Measurements from ENCODE around the gene PWP2.
"Not testable (repeated sequence)": the region's sequence is repeated elsewhere in the genome, so short reads cannot be mapped to it uniquely, and the experiment has no call there.

PWP2 gene

DNA sequence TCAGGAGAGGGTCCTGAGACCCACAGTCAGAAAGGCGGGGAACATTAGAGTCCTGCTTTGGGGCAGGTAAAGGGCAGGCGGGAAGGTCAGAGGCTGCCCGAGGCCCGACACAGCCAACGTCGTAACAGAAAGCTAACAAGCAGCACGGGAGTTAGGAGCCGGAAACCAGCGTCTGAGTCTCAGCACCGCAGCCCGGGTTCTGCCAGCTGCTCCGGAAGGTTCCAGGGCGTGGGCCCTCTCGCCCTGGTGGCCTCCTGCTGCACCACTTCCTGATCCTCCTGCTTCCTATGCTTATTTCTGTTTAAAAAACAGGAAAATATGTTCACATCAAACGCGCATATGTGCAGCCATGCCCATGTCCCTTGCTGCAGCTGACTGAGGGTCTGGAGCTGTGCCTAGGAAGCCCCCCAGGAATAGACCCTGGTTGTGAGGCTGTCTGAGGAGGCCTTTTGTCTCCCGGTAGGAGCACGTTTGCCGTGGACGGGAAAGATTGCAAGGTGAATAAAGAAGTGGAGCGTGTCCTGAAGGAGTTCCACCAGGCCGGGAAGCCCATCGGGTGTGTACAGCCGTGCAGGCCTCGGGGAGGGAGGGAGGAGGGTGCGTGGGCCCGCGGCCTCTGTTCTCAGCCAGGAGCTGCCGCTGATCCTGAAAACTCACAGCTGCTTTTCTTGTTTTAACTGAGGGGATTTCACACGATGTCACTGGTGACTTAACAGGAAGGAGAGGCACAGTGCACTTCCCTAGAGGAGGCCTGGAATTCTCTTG lies 32.8 kb downstream of the PWP2 start:
- not testable (repeated sequence) for DNase-seq

GRCh38 chr21:44140552-44140932 lies 33.3 kb downstream of the PWP2 start:
- not testable (repeated sequence) for DNase-seq

DNA sequence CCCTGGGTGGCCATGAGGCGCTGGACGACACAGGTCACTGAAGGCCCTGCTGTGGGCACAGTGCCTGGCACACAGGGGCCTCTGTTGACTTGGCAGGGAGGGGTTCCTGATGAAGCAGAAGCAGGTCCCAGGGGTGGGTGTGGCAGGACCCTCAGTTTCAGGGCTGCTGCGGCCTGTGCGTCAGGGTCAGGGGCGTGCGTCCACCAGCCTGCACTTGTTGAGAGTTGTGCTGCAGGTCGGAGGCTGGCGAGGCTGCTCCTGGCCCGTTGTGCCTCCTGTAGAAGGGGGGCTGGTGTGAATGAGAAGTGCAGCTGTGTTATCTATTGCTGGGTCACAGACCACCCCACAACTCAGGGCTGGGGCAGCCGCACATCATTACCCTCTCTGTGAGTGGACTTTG lies 35.3 kb downstream of the PWP2 start:
- DNase-seq = not testable (repeated sequence)

GRCh38 chr21:44143380-44143779 lies 36.2 kb downstream of the PWP2 start:
- DNase-seq = not testable (repeated sequence)

- DNase-seq = not testable (repeated sequence)
These were observed 36.8 kb downstream of the PWP2 start for GRCh38 chr21:44143996-44144395.

DNA sequence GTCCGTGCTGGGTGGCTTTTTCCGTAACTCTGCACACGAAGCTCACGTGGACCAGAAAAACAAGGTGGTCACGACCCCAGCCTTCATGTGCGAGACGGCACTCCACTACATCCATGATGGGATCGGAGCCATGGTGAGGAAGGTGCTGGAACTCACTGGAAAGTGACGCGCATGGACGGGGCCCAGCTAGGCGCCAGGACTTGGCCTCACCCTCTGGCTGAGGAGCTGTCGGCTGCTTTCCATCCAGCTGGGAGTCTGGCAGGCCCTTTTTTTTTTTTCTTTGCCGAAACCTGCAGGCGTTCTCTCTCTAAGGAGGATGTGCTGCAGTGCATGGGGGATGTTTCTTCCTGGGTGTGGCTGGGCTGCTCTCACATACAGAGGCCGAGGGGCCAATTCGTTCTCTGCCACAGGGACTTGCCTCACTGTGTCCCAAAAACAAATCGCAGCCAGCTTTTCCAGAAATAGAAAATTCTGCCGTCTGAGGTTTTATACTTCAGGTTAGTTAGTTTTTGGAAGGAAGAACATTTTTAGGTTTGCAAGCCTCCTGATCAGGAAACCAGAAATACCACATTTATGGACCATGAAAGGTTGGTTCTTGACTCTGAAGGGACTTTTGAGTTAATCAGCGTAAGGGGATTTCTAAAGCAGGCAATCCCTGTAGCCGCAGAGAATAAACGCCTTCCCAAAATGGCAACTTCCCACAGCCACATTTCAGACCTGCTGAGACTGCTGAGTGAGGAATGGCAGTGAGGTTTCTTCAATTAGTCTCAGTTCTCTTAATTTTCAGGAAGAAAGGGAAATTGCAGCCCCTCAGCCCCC lies 37.8 kb downstream of the PWP2 start:
- DNase-seq = not testable (repeated sequence)

GRCh38 chr21:44145616-44146015 lies 38.4 kb downstream of the PWP2 start:
- DNase-seq = not testable (repeated sequence)

- DNase-seq = not testable (repeated sequence)
These were observed 39.9 kb downstream of the PWP2 start for GRCh38 chr21:44147108-44147507.

DNA sequence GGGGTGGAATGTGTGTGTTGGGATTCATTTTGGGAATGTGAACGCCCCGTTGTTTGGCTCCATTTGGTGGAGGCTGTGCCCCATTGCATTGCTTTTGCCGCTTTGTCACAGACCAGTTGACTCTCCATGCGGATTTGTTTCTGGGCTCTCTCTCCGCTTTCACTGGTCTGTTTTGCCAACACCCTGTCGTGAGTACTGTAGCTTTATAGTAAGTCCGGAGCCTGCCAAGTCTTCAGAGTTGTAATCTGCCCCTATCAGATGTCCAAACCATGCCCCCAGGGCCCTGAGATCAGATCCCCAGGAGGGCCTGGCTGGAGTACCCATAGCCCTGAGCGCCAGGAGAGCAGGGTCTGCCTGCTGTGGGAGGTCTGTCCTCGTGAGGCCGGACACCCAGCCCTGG lies 43.1 kb downstream of the PWP2 start:
- DNase-seq = not testable (repeated sequence)

DNA sequence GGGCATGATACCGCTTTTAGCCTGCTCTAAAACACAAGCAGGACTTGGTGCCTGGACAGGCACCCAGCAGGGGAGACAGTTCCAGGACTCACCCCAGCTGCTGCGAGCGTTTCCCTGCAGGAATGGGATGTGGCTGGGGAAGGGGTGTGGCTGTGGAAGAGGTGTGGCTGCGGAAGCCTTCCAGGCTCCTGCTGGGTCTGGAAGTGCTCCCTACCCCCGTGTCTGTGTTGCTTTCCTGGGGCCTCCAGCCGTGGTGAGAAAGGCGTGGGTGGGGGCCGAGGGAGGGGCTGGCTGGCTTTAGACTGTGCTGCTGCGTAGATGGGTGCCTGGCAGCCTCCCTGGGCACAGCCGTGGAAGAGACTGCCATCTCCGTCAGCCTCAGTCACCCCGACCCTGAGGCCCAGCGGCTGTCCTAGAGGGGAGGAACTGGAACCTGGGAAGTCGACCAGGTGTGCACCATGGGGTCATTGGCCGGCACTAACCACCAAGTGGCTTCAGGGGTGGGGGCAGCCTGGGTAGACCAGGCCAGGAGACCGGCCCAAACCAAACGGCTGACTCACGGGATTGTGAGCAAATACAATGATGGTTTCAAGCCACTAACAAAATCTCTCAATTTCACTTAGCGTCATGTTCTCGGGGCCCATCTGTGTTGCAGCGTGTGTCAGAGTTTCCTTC lies 46.2 kb downstream of the PWP2 start:
- not testable (repeated sequence) for DNase-seq

GRCh38 chr21:44153889-44154228 lies 46.7 kb downstream of the PWP2 start:
- DNase-seq = not testable (repeated sequence)

GRCh38 chr21:44154816-44155230 lies 47.6 kb downstream of the PWP2 start:
- DNase-seq = not testable (repeated sequence)

DNA sequence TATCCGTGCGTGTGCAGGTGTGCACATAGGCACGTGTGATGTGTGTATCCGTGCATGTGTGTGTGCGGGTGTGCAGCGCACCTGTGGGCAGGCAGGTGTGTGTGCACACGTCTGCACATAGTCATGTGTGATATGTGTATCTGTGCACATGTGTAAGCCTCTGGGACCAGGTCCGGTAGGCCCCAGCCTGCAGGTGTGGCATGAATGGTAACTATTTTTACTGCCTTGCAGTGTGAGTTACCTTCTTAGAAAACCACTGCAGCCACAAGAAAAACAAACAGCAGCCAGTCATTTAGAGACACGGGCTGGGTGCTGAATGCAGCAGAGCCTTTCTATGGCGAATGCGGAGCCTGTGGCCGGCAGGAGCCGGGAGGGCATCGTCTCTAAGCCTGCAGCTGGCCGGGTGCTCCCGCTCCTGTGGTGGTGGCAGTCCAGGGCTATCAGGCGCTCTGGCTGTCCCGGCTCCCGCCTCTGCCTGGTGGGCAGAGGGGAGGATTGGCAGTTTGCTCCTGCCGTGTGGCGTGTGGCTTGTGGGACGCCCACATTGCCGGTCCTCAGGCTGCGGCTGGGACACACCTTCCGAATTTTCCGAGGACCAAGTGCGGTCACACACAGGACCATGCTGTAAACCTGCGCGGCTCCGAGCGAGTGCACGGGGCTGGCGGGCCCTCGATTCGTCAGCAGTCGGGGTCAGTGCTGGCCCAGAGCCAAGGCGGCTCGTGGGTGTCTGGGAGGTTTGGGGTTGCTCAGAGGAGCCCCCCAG lies 48.2 kb downstream of the PWP2 start:
- not testable (repeated sequence) for DNase-seq

- DNase-seq = not testable (repeated sequence)
These were observed 48.8 kb downstream of the PWP2 start for GRCh38 chr21:44155994-44156380.

DNA sequence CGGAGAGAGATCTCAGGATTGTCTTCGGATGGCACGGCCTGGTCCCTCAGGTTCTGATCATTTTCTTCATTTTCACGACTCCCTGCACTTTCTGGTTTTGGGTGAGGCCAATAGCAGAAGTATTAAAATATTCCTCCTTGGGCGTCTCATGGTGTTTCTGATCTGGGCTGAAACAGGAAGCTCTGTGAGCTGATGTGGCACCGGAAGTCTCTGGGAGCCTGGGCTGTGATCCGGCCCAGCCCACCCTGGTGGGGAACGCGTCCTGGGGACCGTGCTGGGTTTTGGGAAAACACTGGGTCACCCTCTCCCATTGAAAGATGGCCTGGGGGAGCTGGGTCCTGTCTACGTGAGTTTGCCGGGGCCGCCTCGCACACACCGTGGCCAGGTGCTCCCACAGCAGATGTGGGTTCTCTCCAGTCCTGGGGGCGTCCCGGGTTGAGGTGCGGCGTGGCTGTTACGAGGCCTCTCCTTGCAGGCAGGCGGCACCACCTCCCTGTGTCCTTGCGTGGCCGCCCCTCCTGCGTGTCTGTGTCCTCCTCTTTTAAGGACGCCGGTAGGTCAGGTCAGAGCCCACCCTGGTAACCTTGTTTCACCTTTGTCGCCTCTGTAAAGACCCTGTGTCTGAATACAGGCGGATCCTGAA lies 50.4 kb downstream of the PWP2 start:
- DNase-seq = not testable (repeated sequence)

DNA sequence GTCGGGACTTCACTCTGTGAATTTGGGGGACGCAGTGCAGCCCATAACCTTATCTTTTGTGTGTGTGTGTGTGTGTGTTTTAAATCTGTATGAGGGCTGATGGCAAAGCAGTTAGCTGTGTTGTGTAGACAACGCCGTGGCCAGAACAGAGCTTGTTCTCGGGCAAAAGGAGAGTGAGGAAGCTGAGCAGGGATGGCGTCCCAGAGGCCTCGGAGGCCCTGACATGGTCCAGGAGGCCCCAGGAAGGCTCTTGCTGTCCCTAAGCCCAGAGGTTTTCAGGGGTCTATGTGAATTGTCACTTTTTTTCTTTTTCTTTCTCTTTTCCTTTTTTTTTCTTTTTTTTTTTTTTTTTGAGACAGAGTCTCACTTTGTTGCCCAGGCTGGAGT lies 50.9 kb downstream of the PWP2 start:
- DNase-seq = not testable (repeated sequence)

DNA sequence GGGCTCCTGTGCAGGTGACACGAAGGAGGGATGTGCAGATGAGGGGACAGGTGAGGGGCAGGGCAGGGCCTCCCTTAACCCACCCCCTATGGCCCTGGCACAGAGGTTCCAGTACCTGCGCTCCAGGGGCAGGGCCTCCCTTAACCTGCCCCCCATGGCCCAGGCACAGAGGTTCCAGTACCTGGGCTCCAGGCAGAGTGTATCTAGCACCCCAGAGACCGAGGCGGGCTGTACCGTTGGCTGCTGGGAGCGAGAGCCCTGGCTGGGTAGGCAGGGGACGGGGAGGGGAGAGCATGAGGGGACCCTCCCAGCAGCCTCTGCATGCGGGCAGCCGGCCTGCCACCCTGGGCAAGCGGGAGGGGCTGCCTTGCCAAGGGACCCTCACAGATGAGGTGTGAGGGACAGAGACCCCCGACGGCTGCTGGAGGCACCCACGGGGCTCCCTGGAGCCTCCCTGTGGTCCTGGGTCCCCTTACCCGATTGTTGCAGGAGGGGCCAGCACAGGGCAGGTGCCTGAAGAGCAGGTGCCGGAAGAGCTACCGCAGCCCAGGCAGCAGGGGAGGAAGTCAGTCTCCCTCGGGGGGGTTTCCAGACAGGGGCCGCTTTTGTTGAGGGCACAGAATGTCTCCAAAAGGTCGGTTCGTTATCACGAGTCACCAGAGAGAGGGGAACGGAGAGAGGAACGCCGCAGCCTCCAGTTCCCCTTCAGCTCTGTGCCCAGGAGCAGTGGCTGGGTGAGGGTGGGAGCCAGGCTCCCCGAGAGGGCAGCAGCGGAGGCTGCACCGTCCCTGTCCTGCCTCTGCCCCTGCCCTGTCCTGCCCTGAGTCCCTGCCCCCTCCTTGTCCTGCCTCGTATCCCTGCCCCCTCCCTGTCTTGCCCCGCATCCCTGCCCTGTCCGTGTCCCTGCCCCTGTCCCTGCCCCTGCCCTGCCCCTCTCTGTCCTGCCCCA lies 52.4 kb downstream of the PWP2 start:
- not testable (repeated sequence) for DNase-seq

GRCh38 chr21:44160298-44160672 lies 53.1 kb downstream of the PWP2 start:
- not testable (repeated sequence) for DNase-seq

DNA sequence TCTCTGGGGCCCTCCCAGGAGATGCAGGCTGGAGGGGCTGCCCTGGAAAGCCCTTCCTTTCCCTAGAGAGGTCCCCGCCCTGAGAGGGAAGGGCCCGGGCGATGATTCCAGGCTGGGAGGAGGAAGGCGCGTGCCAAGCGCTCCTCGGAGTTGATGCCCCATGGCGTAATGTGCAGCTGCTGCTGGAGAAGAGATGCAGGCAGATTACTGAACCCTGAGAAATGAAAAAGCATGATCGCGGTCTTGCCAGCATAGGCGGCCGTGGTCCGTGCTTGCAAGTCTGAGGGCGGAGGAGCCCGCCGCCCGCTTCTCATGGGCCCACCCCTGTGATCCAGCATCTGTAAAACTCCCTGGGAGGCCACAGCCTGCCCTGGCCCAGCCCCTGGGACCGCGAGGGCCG lies 53.6 kb downstream of the PWP2 start:
- DNase-seq = not testable (repeated sequence)

DNA sequence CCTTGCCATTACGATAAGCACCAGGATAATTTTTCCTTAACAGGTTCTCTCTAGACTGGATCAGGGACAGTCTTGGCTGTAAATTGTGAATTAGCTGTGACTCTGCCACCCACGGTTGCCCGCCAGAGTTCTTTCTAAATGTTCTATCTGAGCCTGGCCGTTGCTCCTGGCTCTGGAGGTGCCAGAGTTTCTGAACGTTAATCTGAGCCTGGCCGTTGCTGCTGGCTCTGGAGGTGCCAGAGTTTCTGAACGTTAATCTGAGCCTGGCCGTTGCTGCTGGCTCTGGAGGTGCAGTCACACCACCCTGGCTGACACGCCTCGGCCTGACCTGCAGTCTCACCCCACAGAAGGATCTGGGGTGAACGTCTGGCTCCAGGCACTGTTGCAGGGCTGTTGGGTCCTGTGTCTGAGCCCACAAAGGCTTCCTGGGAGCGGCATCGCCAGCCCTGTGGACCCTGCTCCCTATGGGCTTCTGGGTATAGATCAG lies 56.0 kb downstream of the PWP2 start:
- not testable (repeated sequence) for DNase-seq

- DNase-seq = not testable (repeated sequence)
These were observed 58.7 kb downstream of the PWP2 start for GRCh38 chr21:44165933-44166332.

Measured in fibroblast of skin of right biceps (primary cell).